GM12891 (cell line): ENCODE results near the gene ALDH1L1.

Source experiments
- PAX5 ChIP-seq: IDR thresholded peaks from 2 replicates; pipeline ENCODE4 v1.6.1; 2011; ENCODE audit warnings: low read length, moderate library complexity, mild to moderate bottlenecking; ENCODE audit not compliant: insufficient read depth, severe bottlenecking
- POLR2A ChIP-seq: IDR thresholded peaks from 2 replicates; pipeline ENCODE4 v1.6.1; 2011; ENCODE audit warnings: low read depth, low read length, control low read depth
- POLR2AphosphoS5 ChIP-seq: IDR thresholded peaks from 2 replicates; pipeline ENCODE4 v1.6.1; 2011; ENCODE audit warnings: low read depth, low read length, control low read depth
- POU2F2 ChIP-seq: IDR thresholded peaks from 2 replicates; pipeline ENCODE4 v1.6.1; 2011; ENCODE audit warnings: low read depth, mild to moderate bottlenecking, control low read depth, low read length, moderate library complexity
- TAF1 ChIP-seq: IDR thresholded peaks from 2 replicates; pipeline ENCODE4 v1.6.1; 2011; ENCODE audit warnings: low read depth, low read length, control low read depth

DNA sequence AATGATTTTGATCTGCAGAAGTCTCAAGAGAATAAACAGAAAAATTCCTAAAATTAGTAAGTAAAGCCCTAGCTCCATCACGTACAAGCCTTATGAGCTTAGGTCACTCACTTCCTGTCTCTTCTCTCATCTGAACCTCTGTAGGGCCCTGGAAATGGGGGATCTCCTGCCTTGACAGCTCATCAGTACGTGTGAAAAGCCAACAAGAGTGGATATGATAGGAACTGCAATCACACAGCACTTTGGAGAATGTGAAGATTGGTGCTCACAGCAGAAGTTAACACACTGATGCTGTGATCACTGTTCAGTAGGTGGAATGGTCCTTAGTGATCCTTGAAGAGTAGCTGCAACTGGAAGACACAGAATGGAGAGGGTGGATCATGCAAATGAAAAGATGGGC, 27.8 kb upstream of the ALDH1L1 start:
- TF ChIP-seq POLR2AphosphoS5 = no peak
- no peak for TF ChIP-seq TAF1
- no peak for TF ChIP-seq POLR2A
- no peak for TF ChIP-seq POU2F2
- TF ChIP-seq PAX5 = no peak
